Neutrophil (primary cell): ENCODE results near the gene MTNR1B.

Experiments used
- H3K27ac ChIP-seq: fragments of 200-600 bp; sonication (generic); 2 replicates; pipeline ENCODE4 v1.5.1; 2016; ENCODE audit warnings: mild to moderate bottlenecking, moderate library complexity
- H3K27me3 ChIP-seq: fragments of 200-600 bp; sonication (generic); 2 replicates; pipeline ENCODE4 v1.6.0; 2016; ENCODE audit warnings: mild to moderate bottlenecking
- H3K36me3 ChIP-seq: fragments of 200-600 bp; sonication (generic); 2 replicates; pipeline ENCODE4 v1.5.1; 2017
- H3K4me1 ChIP-seq, 2 experiments: fragments of 200-600 bp in 1 of 2; sonication (generic) in 1 of 2; 1 replicate in 1 of 2; 2 replicates in 1 of 2; pipeline versions ENCODE4 v1.5.1 to v1.6.1; 2013 to 2016; ENCODE audit warnings: low read depth in 1 of 2, low read length in 1 of 2, mild to moderate bottlenecking in 1 of 2, moderate library complexity in 1 of 2; ENCODE audit not compliant: control insufficient read depth in 1 of 2, insufficient read depth in 1 of 2
- H3K4me3 ChIP-seq, 2 experiments: fragments of 200-600 bp in 1 of 2; sonication (generic) in 1 of 2; 1 replicate in 1 of 2; 2 replicates in 1 of 2; pipeline ENCODE4 v1.5.1; 2013 to 2016; ENCODE audit warnings: low read depth in 1 of 2, low read length in 1 of 2, mild to moderate bottlenecking in 1 of 2, moderate library complexity in 1 of 2
- H3K9me3 ChIP-seq: fragments of 200-600 bp; sonication (generic); 2 replicates; pipeline ENCODE4 v1.5.1; 2016
- CTCF ChIP-seq: fragments of 200-600 bp; sonication (generic); IDR thresholded peaks from 2 replicates; pipeline ENCODE4 v1.5.1; 2016; ENCODE audit warnings: antibody characterized with exemption

MTNR1B gene

GRCh38 chr11:92954003-92954402, 15.4 kb upstream of the MTNR1B start:
- H3K4me1 ChIP-seq, result no peaks in the 10 kb centered on the region
- TF ChIP-seq CTCF, result no peak
- no peak overlapping the region for H3K4me3 ChIP-seq
- no peaks in the 10 kb centered on the region for H3K27me3 ChIP-seq
- H3K9me3 ChIP-seq, result no peaks in the 10 kb centered on the region
- H3K36me3 ChIP-seq, result no peaks in the 10 kb centered on the region
- no peak overlapping the region for H3K27ac ChIP-seq

DNA sequence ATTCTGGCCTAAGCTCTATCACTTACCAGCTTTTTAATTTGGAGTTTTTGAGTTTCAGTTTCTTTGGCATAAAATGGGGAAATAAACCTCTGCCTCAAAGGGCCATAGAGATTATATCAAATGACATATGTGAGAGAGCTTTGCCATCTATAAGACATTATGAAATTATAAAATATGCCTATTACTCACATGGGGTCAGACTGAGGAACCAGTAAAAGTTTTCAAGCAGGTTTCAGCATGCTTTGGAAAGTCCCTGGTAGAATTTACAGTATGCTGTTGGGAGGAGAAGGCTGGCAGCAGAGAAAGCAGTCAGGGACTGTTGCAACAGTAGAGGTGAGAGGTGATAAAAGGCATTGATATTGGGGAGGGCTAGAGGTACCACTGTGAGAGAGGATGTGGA, 13.6 kb upstream of the MTNR1B start:
- H3K36me3 ChIP-seq, result no peaks in the 10 kb centered on the region
- H3K27ac ChIP-seq, result no peak overlapping the region
- no peaks in the 10 kb centered on the region for H3K4me1 ChIP-seq

DNA sequence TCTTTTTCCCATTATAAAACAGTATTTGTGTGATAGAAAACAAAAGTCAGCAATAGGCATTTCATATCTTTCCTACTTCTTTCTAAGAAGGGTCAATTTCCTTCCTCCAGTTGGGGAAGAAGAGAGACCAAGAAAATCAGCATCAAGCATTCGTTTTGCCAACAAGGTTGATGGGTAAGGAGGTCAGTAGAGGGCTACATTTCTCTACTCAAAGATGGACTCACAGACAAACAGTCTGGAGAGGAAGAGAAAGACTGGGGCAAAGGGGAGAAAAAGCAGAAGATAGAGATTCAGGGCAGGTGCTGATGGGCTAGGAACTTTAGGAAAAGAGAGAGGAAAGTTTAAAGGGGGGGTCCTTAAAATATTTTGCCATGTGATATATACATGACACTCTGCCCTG, 8.6 kb upstream of the MTNR1B start:
- H3K36me3 ChIP-seq, result no peaks in the 10 kb centered on the region
- no peak overlapping the region for H3K27ac ChIP-seq
- no peak overlapping the region for H3K4me3 ChIP-seq
- no peaks in the 10 kb centered on the region for H3K27me3 ChIP-seq
- TF ChIP-seq CTCF, result no peak
- no peaks in the 10 kb centered on the region for H3K9me3 ChIP-seq
- no peaks in the 10 kb centered on the region for H3K4me1 ChIP-seq

More for the DNA sequence above, 13.6 kb upstream of the MTNR1B start:
- Histone ChIP-seq H3K9me3 (no peaks in the 10 kb centered on the region), H3K27me3 (no peaks in the 10 kb centered on the region), H3K4me3 (no peak overlapping the region)
- TF ChIP-seq CTCF, result no peak

DNA sequence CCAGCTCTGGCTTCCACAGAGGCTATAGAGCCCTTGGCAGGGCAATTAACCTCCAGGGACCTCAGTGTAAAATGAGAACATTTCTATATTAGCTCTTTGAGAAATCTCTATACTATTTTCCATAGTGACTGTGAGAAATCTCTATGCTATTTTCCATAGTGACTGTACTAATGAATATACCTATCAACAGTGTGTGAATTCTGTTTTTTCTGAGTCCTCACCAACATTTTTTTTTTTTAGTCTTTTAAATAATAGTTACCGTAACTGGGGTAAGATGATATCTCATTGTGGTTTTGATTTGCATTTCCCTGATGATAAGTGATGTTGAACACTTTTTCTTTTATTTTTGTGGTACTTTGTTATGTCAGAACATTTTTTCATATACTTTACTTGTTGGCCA, 7.0 kb upstream of the MTNR1B start:
- Histone ChIP-seq H3K27ac (no peak overlapping the region), H3K9me3 (no peaks in the 10 kb centered on the region), H3K4me3 (no peak overlapping the region), H3K4me1 (no peaks in the 10 kb centered on the region), H3K36me3 (no peaks in the 10 kb centered on the region), H3K27me3 (peaks cover 1% of the 10 kb centered on the region)
- TF ChIP-seq CTCF, result no peak

DNA sequence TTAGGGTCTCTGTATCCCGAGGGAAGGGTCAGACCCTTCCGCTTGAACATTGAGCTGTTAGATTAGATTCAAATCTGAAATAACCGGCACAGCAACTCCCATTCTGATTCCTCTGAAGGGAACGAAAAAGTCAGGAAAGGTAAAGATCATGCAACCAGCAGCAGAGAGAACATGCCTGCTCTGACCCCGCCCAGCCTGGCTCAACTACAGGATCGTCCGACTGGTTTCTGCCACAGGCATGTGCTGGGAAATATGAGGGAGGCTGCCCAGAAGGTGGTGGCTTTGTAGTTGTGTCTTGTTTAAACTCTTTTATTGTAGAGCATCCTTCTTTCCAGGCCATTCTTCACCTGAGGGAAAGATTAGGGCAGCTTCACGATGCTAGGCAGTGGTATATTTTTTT, 5.0 kb upstream of the MTNR1B start:
- no peak overlapping the region for H3K4me3 ChIP-seq
- no peak for TF ChIP-seq CTCF
- no peak overlapping the region for H3K27ac ChIP-seq
- H3K9me3 ChIP-seq, result no peaks in the 10 kb centered on the region
- no peaks in the 10 kb centered on the region for H3K36me3 ChIP-seq
- H3K4me1 ChIP-seq, result no peaks in the 10 kb centered on the region
- H3K27me3 ChIP-seq, result peaks cover 21% of the 10 kb centered on the region

DNA sequence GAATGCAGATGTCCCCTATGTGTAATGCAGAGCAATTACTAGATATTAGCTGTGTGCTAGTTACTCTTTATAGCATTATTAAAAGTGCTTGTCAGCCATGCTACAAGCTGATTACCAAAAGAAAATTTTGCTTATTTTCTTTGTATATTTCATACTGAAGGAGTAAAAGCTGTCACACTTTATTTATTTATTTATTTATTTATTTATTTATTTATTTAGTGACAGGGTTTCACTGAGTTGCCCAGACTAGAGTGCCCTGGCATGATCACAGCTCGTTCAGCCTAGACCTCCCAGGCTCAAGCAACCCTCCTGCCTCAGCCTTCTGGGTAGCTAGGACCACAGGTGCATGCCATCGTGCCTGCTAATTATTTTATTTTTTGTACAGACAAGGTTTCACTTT, 4.3 kb upstream of the MTNR1B start:
- Histone ChIP-seq H3K4me3 (no peak overlapping the region), H3K27ac (no peak overlapping the region), H3K36me3 (no peaks in the 10 kb centered on the region), H3K4me1 (no peaks in the 10 kb centered on the region), H3K9me3 (no peaks in the 10 kb centered on the region), H3K27me3 (peaks cover 29% of the 10 kb centered on the region)
- TF ChIP-seq CTCF, result no peak
